Caco-2 (cell line): ENCODE data around the gene GPX2. TPM values are rescaled to one million over a fixed set of nuclear protein-coding genes. Genes with fewer than 3 reads are reported as not detected.
A peak's percentile ranks its signal among the peaks of the same experiment; 100 is the strongest.

Experiments
- BruUV-seq: library from RNA; stranded (reverse); fragments of 400-500 nt; replicated peaks from 2 replicates; lab custom pipeline; 2021; lab: Mats Ljungman, UMichigan
- CTCF ChIA-PET: fragments of 300-600 bp; sonication (Branson Sonifier 250); formaldehyde crosslinking; loops from one replicate; lab custom pipeline; 2022; ENCODE audit warnings: antibody characterized with exemption; lab: Charles Lee
- POLR2A ChIA-PET: fragments of 300-600 bp; sonication (Branson Sonifier 250); formaldehyde crosslinking; loops from one replicate; lab custom pipeline; 2022; ENCODE audit warnings: antibody characterized with exemption; lab: Charles Lee
- DNase-seq, 2 experiments: peaks; one replicate each; pipeline versions ENCODE4 v3.0.0 to v3.0.0-alpha.2; 2020 to 2022
- H3K27me3 ChIP-seq: replicated peaks from 2 replicates; pipeline ENCODE4 v1.6.0; 2011; ENCODE audit warnings: low read length; ENCODE audit not compliant: control insufficient read depth, insufficient read depth
- H3K36me3 ChIP-seq: 2 replicates; pipeline ENCODE4 v1.5.1; 2011; ENCODE audit warnings: low read length; ENCODE audit not compliant: control insufficient read depth, insufficient read depth
- H3K4me1 ChIP-seq: fragments of 250-450 bp; sonication (Bioruptor Pico); 2 replicates; pipeline ENCODE4 v1.5.1; 2020; ENCODE audit warnings: mild to moderate bottlenecking
- H3K4me3 ChIP-seq: 2 replicates; pipeline ENCODE4 v1.5.1; 2011; ENCODE audit warnings: low read depth, mild to moderate bottlenecking, control low read depth, low read length
- H3K9me3 ChIP-seq: fragments of 250-450 bp; sonication (Bioruptor Pico); 2 replicates; pipeline ENCODE4 v1.5.1; 2020; ENCODE audit warnings: mild to moderate bottlenecking, moderate library complexity
- H3K27ac Mint-ChIP-seq: one replicate; pipeline ENCODE4 v1.8.0; 2022; ENCODE audit warnings: mixed read lengths; ENCODE audit not compliant: unreplicated experiment
- H3K27me3 Mint-ChIP-seq: one replicate; pipeline ENCODE4 v1.8.0; 2022; ENCODE audit warnings: mixed read lengths; ENCODE audit not compliant: insufficient read depth, unreplicated experiment
- H3K36me3 Mint-ChIP-seq: one replicate; pipeline ENCODE4 v1.8.0; 2022; ENCODE audit warnings: mild to moderate bottlenecking, mixed read lengths; ENCODE audit not compliant: insufficient read depth, unreplicated experiment
- H3K4me1 Mint-ChIP-seq: one replicate; pipeline ENCODE4 v1.8.0; 2022; ENCODE audit warnings: low read depth, mixed read lengths; ENCODE audit not compliant: unreplicated experiment
- H3K4me3 Mint-ChIP-seq: one replicate; pipeline ENCODE4 v1.8.0; 2022; ENCODE audit warnings: mild to moderate bottlenecking, moderate library complexity, mixed read lengths; ENCODE audit not compliant: unreplicated experiment
- H3K9me3 Mint-ChIP-seq: one replicate; pipeline ENCODE4 v1.8.0; 2022; ENCODE audit warnings: mixed read lengths; ENCODE audit not compliant: unreplicated experiment
- CTCF ChIP-seq, 2 experiments: fragments of 200-600 bp in 1 of 2; IDR thresholded peaks; 1 replicate in 1 of 2; 2 replicates in 1 of 2; pipeline versions ENCODE4 v1.5.1 to v1.8.0; 2011 to 2022; ENCODE audit warnings: antibody characterized with exemption in 1 of 2, control low read depth in 1 of 2, inconsistent platforms in 1 of 2, low read depth in 1 of 2, low read length in 1 of 2, mild to moderate bottlenecking in 1 of 2, moderate library complexity in 1 of 2; ENCODE audit not compliant: insufficient read depth in 1 of 2, severe bottlenecking in 1 of 2, unreplicated experiment in 1 of 2
- intact Hi-C: fragments of 100-400 bp; cut with micrococcal nuclease; formaldehyde crosslinking; loops from one replicate; pipeline ENCODE4 v1.10.0; 2022; ENCODE audit not compliant: unreplicated experiment
- total RNA-seq: library from RNA; stranded (reverse); gene quantifications from 2 replicates; pipeline ENCODE4 v1.2.3, GENCODE V29; 2022

Gene GPX2
- total RNA-seq, 1 experiment from 2014 or later = 48.1 TPM

GRCh38 chr14:64912261-64912660, 30.3 kb downstream of the GPX2 start:
- Histone ChIP-seq H3K36me3 (no peaks in the 10 kb centered on the region), H3K27me3 (no peaks in the 10 kb centered on the region), H3K9me3 (no peaks in the 10 kb centered on the region), H3K4me1 (peaks cover 7% of the 10 kb centered on the region), H3K4me3 (no peak overlapping the region)
- Mint-ChIP-seq H3K4me1 (peaks cover 11% of the 10 kb centered on the region), H3K27ac (no peak overlapping the region), H3K4me3 (no peak overlapping the region), H3K27me3 (no peaks in the 10 kb centered on the region), H3K36me3 (peaks cover 13% of the 10 kb centered on the region), H3K9me3 (no peaks in the 10 kb centered on the region)
- intact Hi-C loops = no loop called here
- TF ChIP-seq CTCF (IDR thresholded peaks at IDR 0.05; ENCODE audit: insufficient read depth in 1 of 2, low read depth in 1 of 2, low read length in 1 of 2, severe bottlenecking in 1 of 2, unreplicated experiment in 1 of 2) = no peak
- DNase-seq = no peak
- POLR2A ChIA-PET = no interaction called here
- no TSS peak for BruUV-seq
- CTCF ChIA-PET = no interaction called here

- Histone ChIP-seq H3K9me3 (no peaks in the 10 kb centered on the region), H3K27me3 (no peaks in the 10 kb centered on the region), H3K36me3 (no peaks in the 10 kb centered on the region), H3K4me1 (peaks cover 7% of the 10 kb centered on the region), H3K4me3 (no peak overlapping the region)
- ChIA-PET CTCF (interaction anchor here (0.5 to 1.6 kb wide), 10 partner anchors 10 to 1089 kb away, joined by 3 to 25 read pairs (median 6); partner anchors contain the start of gene FNTB), POLR2A (interaction anchor here (0.5 kb wide), 1 partner anchor 405 kb away, joined by 3 read pairs; no protein-coding TSS in a partner anchor)
- no TSS peak for BruUV-seq
- H3K4me3 Mint-ChIP-seq = no peak overlapping the region
- intact Hi-C loops = no loop called here
- H3K36me3 Mint-ChIP-seq = peaks cover 13% of the 10 kb centered on the region
- H3K9me3 Mint-ChIP-seq = no peaks in the 10 kb centered on the region
- TF ChIP-seq CTCF (IDR thresholded peaks at IDR 0.05; ENCODE audit: insufficient read depth in 1 of 2, low read depth in 1 of 2, low read length in 1 of 2, severe bottlenecking in 1 of 2, unreplicated experiment in 1 of 2) = peak; percentile 60 to 74
- DNase-seq = peak in 1 of 2 experiments; percentile 21
- no peaks in the 10 kb centered on the region for H3K27me3 Mint-ChIP-seq
- no peak overlapping the region for H3K27ac Mint-ChIP-seq
- H3K4me1 Mint-ChIP-seq = peaks cover 11% of the 10 kb centered on the region
Observed at GRCh38 chr14:64910847-64911495, 31.6 kb downstream of the GPX2 start.

GRCh38 chr14:64906022-64906421, 36.5 kb downstream of the GPX2 start:
- POLR2A ChIA-PET = no interaction called here

More at GRCh38 chr14:64906022-64906421, 36.5 kb downstream of the GPX2 start:
- BruUV-seq = no TSS peak
- no peaks in the 10 kb centered on the region for H3K27me3 ChIP-seq
- H3K4me3 ChIP-seq = no peak overlapping the region
- no peaks in the 10 kb centered on the region for H3K4me1 ChIP-seq
- no peaks in the 10 kb centered on the region for H3K36me3 ChIP-seq
- no peak for TF ChIP-seq CTCF (IDR thresholded peaks at IDR 0.05; ENCODE audit: insufficient read depth in 1 of 2, low read depth in 1 of 2, low read length in 1 of 2, severe bottlenecking in 1 of 2, unreplicated experiment in 1 of 2)
- H3K27ac Mint-ChIP-seq = no peak overlapping the region
- CTCF ChIA-PET = interaction anchor here (0.6 kb wide), 1 partner anchor 16 kb away, joined by 4 read pairs; no protein-coding TSS in a partner anchor
- H3K27me3 Mint-ChIP-seq = no peaks in the 10 kb centered on the region
- H3K36me3 Mint-ChIP-seq = no peaks in the 10 kb centered on the region
- H3K9me3 Mint-ChIP-seq = no peaks in the 10 kb centered on the region
- intact Hi-C loops = no loop called here
- H3K9me3 ChIP-seq = no peaks in the 10 kb centered on the region
- no peak for DNase-seq
- no peak overlapping the region for H3K4me3 Mint-ChIP-seq
- no peaks in the 10 kb centered on the region for H3K4me1 Mint-ChIP-seq
